Measurements from ENCODE around the gene GABRA5. TPM values are rescaled to one million over a fixed set of nuclear protein-coding genes. Genes with fewer than 3 reads are reported as not detected.
A peak's percentile ranks its signal among the peaks of the same experiment; 100 is the strongest.

Gene GABRA5
- total and polyA plus RNA-seq, 8 donors, result 0.06 to 0.15 (median 0.09) TPM; not detected in 5

DNA sequence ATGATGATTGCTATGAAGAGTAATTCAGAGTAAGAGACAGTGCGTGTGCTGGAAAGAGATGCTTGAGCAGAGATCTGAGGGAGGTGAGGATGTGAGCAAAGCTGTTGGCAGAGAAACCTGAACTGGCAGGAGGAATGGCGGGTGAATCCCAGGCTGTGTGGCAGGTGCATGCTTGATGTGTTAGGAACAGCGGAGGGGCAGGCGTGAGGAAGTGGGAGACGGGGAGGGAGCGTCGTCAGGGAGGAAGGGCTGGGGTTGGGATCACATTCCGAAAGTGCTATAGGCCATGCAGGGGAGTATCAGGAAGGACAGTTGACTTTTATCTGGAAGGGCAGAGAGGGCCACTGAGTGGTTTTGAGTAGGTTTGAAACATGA, 8.6 kb downstream of the GABRA5 start:
- Histone ChIP-seq H3K4me3 (no peak overlapping the region), H3K27me3 (peaks cover 0 to 45% of the 10 kb centered on the region in 2 donors), H3K27ac (no peak overlapping the region), H3K9me3 (no peaks in the 10 kb centered on the region), H3K36me3 (no peaks in the 10 kb centered on the region), H3K4me1 (no peaks in the 10 kb centered on the region)
- intact Hi-C loops (cut with DNase I), result no loop called here
- DNase-seq, result no peak
- ATAC-seq, result no peak
- TF ChIP-seq, protein P1, sequence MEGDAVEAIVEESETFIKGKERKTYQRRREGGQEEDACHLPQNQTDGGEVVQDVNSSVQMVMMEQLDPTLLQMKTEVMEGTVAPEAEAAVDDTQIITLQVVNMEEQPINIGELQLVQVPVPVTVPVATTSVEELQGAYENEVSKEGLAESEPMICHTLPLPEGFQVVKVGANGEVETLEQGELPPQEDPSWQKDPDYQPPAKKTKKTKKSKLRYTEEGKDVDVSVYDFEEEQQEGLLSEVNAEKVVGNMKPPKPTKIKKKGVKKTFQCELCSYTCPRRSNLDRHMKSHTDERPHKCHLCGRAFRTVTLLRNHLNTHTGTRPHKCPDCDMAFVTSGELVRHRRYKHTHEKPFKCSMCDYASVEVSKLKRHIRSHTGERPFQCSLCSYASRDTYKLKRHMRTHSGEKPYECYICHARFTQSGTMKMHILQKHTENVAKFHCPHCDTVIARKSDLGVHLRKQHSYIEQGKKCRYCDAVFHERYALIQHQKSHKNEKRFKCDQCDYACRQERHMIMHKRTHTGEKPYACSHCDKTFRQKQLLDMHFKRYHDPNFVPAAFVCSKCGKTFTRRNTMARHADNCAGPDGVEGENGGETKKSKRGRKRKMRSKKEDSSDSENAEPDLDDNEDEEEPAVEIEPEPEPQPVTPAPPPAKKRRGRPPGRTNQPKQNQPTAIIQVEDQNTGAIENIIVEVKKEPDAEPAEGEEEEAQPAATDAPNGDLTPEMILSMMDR (IDR thresholded peaks at IDR 0.05), result no peak

DNA sequence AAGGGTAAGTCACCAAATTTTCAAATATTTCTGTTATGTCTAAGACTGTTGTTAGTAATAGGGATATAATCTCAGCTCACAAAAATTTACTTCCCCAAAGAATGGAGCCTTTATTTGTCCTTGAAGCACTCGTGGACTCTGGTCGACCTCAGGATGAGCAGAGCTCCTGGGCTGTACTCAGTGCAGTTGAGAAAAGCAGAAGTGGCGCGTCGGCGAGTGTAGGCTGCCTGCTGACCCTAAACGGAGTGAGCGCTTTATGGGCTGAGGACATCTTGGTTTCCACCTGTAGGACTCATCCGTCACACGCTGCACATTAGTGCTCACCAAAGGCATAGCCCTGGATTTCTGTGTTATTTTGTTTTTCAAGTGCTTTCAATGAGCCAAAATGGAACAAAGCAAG, 11.0 kb downstream of the GABRA5 start:
- no peak overlapping the region for H3K4me3 ChIP-seq
- TF ChIP-seq, protein P1 (IDR thresholded peaks at IDR 0.05), result no peak
- H3K27ac ChIP-seq, result no peak overlapping the region
- ATAC-seq (no peak), DNase-seq (no peak)
- no peaks in the 10 kb centered on the region for H3K9me3 ChIP-seq
- H3K27me3 ChIP-seq, result peaks cover 0 to 44% of the 10 kb centered on the region in 2 donors
- no peaks in the 10 kb centered on the region for H3K4me1 ChIP-seq
- intact Hi-C loops (cut with DNase I), result no loop called here
- no peaks in the 10 kb centered on the region for H3K36me3 ChIP-seq

DNA sequence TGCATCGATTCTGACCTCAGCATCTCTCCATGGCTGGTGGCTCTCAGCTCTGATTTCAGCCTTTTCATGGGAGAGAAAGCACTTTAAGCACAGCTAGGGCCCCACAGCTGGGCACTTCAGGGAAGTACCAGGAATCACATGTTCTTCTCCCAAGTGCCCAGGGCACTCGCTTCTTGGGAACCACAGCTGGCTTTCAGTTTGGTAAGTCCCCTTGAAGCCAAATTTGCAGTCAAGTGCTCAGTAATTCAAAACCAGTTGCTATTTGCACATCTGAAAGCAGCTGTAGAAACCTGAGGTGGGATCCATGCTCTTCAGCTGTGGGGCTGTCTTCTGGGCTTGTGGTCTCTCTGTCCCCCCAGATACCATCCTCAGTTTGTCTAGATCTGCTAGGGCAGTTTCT, 12.8 kb downstream of the GABRA5 start:
- intact Hi-C loops (cut with DNase I), result no loop called here
- H3K4me3 ChIP-seq, result no peak overlapping the region
- DNase-seq, result no peak
- H3K27ac ChIP-seq, result no peak overlapping the region
- no peaks in the 10 kb centered on the region for H3K4me1 ChIP-seq
- peaks cover 0 to 34% of the 10 kb centered on the region in 2 donors for H3K27me3 ChIP-seq
- TF ChIP-seq, protein P1 (IDR thresholded peaks at IDR 0.05), result no peak
- H3K9me3 ChIP-seq, result no peaks in the 10 kb centered on the region
- ATAC-seq, result no peak
- H3K36me3 ChIP-seq, result no peaks in the 10 kb centered on the region

DNA sequence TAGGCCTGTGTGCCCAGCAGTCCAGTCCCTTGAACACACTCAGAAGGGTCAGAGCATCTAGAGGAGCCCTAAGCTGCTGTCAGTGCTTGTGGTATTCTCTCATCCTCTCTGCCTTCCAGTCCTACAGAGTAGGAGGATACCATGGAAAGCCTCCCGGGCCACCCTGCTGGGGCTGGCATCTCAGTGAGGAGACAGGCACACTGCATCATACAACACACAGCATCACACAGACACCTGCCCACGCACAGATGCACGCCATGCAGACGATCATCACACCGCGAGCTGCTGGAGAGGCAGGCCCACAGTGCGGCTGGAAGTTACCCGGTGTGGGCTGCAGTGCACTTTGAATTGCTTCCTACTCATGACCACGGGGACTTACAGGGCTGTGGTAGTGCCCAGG, 15.2 kb downstream of the GABRA5 start:
- TF ChIP-seq, protein P1 (IDR thresholded peaks at IDR 0.05), result no peak
- Histone ChIP-seq H3K9me3 (no peaks in the 10 kb centered on the region), H3K27me3 (peaks cover 0 to 14% of the 10 kb centered on the region in 2 donors), H3K27ac (no peak overlapping the region), H3K36me3 (no peaks in the 10 kb centered on the region), H3K4me3 (no peak overlapping the region), H3K4me1 (no peaks in the 10 kb centered on the region)
- DNase-seq (no peak), ATAC-seq (no peak)
- intact Hi-C loops (cut with DNase I), result no loop called here

DNA sequence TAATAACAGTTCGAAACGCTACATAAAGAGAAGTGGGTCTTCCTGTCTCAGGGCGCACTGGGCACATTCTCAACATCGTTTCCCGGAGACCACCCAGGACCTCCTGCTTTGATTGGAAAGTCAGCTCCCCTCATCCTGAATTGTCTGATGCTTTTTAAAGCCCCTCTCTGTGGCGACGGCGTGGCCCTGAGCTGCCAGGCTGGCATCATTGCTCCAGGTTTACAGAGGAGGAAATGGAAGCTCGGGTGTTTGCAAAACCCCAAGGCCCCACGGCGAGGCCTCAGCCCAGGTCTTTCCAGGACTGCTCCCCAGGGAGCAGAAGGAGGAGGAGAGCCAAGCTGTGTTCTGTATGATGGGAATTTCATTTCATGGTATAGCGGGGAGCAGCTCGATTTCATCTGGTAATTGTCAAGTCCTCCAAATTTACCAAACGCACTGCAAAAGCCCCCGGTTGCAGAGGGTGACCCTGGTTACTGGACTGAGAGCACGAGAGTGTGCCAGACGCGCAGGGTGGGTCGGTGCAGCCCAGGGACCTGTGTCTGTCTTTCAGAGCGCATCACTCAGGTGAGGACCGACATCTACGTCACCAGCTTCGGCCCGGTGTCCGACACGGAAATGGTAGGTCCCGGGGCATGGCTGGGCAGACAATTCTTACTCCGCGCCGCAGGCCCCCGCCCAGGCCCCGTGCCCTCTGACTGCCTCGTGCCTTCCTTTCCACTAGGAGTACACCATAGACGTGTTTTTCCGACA, 15.9 kb downstream of the GABRA5 start:
- TF ChIP-seq, protein P1 (IDR thresholded peaks at IDR 0.05), result no peak
- DNase-seq (peak in 1 of 4 donors; percentile 80), ATAC-seq (no peak)
- Histone ChIP-seq H3K36me3 (no peaks in the 10 kb centered on the region), H3K27me3 (peaks cover 0 to 14% of the 10 kb centered on the region in 2 donors), H3K4me3 (no peak overlapping the region), H3K9me3 (no peaks in the 10 kb centered on the region), H3K27ac (no peak overlapping the region), H3K4me1 (no peaks in the 10 kb centered on the region)
- intact Hi-C loops (cut with DNase I), result no loop called here
